HepG2 (cell line): ENCODE results near the gene RCCD1. TPM values are rescaled to one million over a fixed set of nuclear protein-coding genes. Genes with fewer than 3 reads are reported as not detected.

ENCODE experiments used
- AGO2 ChIP-seq: fragments of 200-400 bp; formaldehyde crosslinking; optimal IDR thresholded peaks from 2 replicates; pipeline ENCODE3; 2017; ENCODE audit warnings: mild to moderate bottlenecking, low read depth, low read length, moderate library complexity
- BCL3 ChIP-seq: sonication (generic); formaldehyde crosslinking; IDR thresholded peaks from 2 replicates; pipeline ENCODE4 v1.5.1; 2020; ENCODE audit warnings: mild to moderate bottlenecking, missing genetic modification reagents, moderate library complexity
- BCL6 ChIP-seq: IDR thresholded peaks from 2 replicates; pipeline ENCODE4 v1.6.1; 2016; ENCODE audit warnings: missing genetic modification reagents, missing compliant biosample characterization
- CEBPZ ChIP-seq: IDR thresholded peaks from 2 replicates; pipeline ENCODE4 v1.6.1; 2012; ENCODE audit warnings: low read length, improper control_type of control experiment
- CENPX ChIP-seq: sonication (generic); formaldehyde crosslinking; IDR thresholded peaks from 2 replicates; pipeline ENCODE4 v1.9.0; 2021; ENCODE audit warnings: mild to moderate bottlenecking, missing genetic modification reagents, moderate library complexity
- HIVEP1 ChIP-seq: sonication (generic); formaldehyde crosslinking; IDR thresholded peaks from 2 replicates; pipeline ENCODE4 v1.4.0; 2020; ENCODE audit warnings: mild to moderate bottlenecking, missing genetic modification reagents
- IRX3 ChIP-seq: sonication (generic); formaldehyde crosslinking; IDR thresholded peaks from 2 replicates; pipeline ENCODE4 v1.8.1; 2023; ENCODE audit warnings: mild to moderate bottlenecking, low read depth, missing genetic modification reagents, borderline replicate concordance
- MAZ ChIP-seq, 2 experiments: sonication (generic) in 1 of 2; formaldehyde crosslinking in 1 of 2; IDR thresholded peaks; 2 replicates each; pipeline versions ENCODE4 v1.5.0 to v1.6.1; 2012 to 2020; ENCODE audit warnings: low read depth in 2 of 2, mild to moderate bottlenecking in 2 of 2, borderline replicate concordance in 1 of 2, improper control_type of control experiment in 1 of 2, low read length in 1 of 2, missing genetic modification reagents in 1 of 2, moderate library complexity in 1 of 2
- NAIF1 ChIP-seq: sonication (generic); formaldehyde crosslinking; IDR thresholded peaks from 2 replicates; pipeline ENCODE4 v1.5.0; 2020; ENCODE audit warnings: mild to moderate bottlenecking, missing genetic modification reagents, borderline replicate concordance
- NFYC ChIP-seq: IDR thresholded peaks from 2 replicates; pipeline ENCODE4 v1.6.1; 2016; ENCODE audit warnings: missing genetic modification reagents, missing compliant biosample characterization
- PITX1 ChIP-seq: sonication (generic); formaldehyde crosslinking; IDR thresholded peaks from 2 replicates; pipeline ENCODE4 v1.5.1; 2020; ENCODE audit warnings: mild to moderate bottlenecking, missing genetic modification reagents
- RNF2 ChIP-seq: fragments of 450-650 bp; conservative IDR thresholded peaks from 2 replicates; pipeline ENCODE4 v1.6.1; 2016; ENCODE audit warnings: low read depth
- RXRA ChIP-seq: sonication (generic); formaldehyde crosslinking; IDR thresholded peaks from 2 replicates; pipeline ENCODE4 v1.5.1; 2020; ENCODE audit warnings: missing genetic modification reagents
- TBX2 ChIP-seq: sonication (generic); formaldehyde crosslinking; IDR thresholded peaks from 2 replicates; pipeline ENCODE4 v1.5.0; 2020; ENCODE audit warnings: missing genetic modification reagents, mild to moderate bottlenecking, borderline replicate concordance
- ZBTB10 ChIP-seq: sonication (generic); formaldehyde crosslinking; IDR thresholded peaks from 2 replicates; pipeline ENCODE4 v1.4.0; 2020; ENCODE audit warnings: missing genetic modification reagents, borderline replicate concordance
- ZEB1 ChIP-seq: IDR thresholded peaks from 2 replicates; pipeline ENCODE4 v1.6.1; 2012; ENCODE audit warnings: mild to moderate bottlenecking, low read depth, inconsistent platforms; ENCODE audit not compliant: insufficient replicate concordance
- ZNF101 ChIP-seq: sonication (generic); formaldehyde crosslinking; IDR thresholded peaks from 2 replicates; pipeline ENCODE4 v1.4.0; 2020; ENCODE audit warnings: mild to moderate bottlenecking, low read depth, missing genetic modification reagents, borderline replicate concordance
- ZNF326 ChIP-seq: sonication (generic); formaldehyde crosslinking; IDR thresholded peaks from 2 replicates; pipeline ENCODE4 v1.4.0; 2020; ENCODE audit warnings: missing genetic modification reagents, borderline replicate concordance
- ZNF331 ChIP-seq: sonication (generic); formaldehyde crosslinking; IDR thresholded peaks from 2 replicates; pipeline ENCODE4 v1.4.0; 2020; ENCODE audit warnings: missing genetic modification reagents
- ZNF749 ChIP-seq: sonication (generic); formaldehyde crosslinking; IDR thresholded peaks from 2 replicates; pipeline ENCODE4 v1.8.0; 2022; ENCODE audit warnings: mild to moderate bottlenecking, missing genetic modification reagents, moderate library complexity, borderline replicate concordance
- ZNF776 ChIP-seq: sonication (generic); formaldehyde crosslinking; IDR thresholded peaks from 2 replicates; pipeline ENCODE4 v1.4.0; 2020; ENCODE audit warnings: mild to moderate bottlenecking, missing genetic modification reagents
- polyA plus RNA-seq, 8 experiments: library from polyadenylated mRNA; depleted of rRNA in 3 of 8; stranded (reverse) in 7 of 8; unstranded in 1 of 8; fragments of >200 nt; fragmentation: Illumina TruSeq in 4 of 8; extraction: Trizol in 4 of 8; gene quantifications; 2 replicates each; pipeline versions ENCODE4 v1.2.1 to v1.2.3, GENCODE V29; 2011 to 2016; ENCODE audit warnings: low read depth in 4 of 8, missing spikeins in 1 of 8, mixed read lengths in 1 of 8; ENCODE audit not compliant: insufficient read depth in 1 of 8
- total RNA-seq, 5 experiments: library from RNA; depleted of rRNA; stranded (reverse); fragments of >200 nt; fragmentation: Illumina TruSeq; extraction: Trizol; gene quantifications; 2 replicates each; pipeline ENCODE4 v1.2.3, GENCODE V29; 2016; ENCODE audit warnings: low read depth in 1 of 5

RCCD1 gene
- total and polyA plus RNA-seq, 2 of the 13 experiments (the other 11 are each of a cell fraction or from before 2014, with no cell fraction given), result 14.1 to 15.1 TPM

GRCh38 chr15:90994417-90995311 is 40.0 kb downstream of the RCCD1 start, which contains the start of gene PRC1 (continued):
- TF ChIP-seq NFYC (CRISPR knock-in tag), result peak; percentile 98
- TF ChIP-seq TBX2 (CRISPR knock-in tag), result peak; percentile 87
- peak; percentile 26 for TF ChIP-seq AGO2
- TF ChIP-seq ZNF776 (CRISPR knock-in tag), result no peak
- peak; percentile 52; the same call in 1 of the 2 replicates for TF ChIP-seq ZNF331 (CRISPR knock-in tag)
- peak; percentile 76; the same call in 1 of the 2 replicates for TF ChIP-seq RXRA (CRISPR knock-in tag)
- TF ChIP-seq ZNF326 (CRISPR knock-in tag), result no peak
- no peak for TF ChIP-seq ZEB1
- peak; percentile 57; the same call in 1 of the 2 replicates for TF ChIP-seq MAZ (IDR thresholded peaks at IDR 0.05; ENCODE audit: borderline replicate concordance, low read depth, low read length)
- TF ChIP-seq MAZ (CRISPR knock-in tag; IDR thresholded peaks at IDR 0.05; ENCODE audit: low read depth), result peak; percentile 91
- no peak for TF ChIP-seq CENPX
- no peak for TF ChIP-seq ZBTB10 (CRISPR knock-in tag)
- TF ChIP-seq ZNF101, result 0 out of 2 replicates have a peak, but pooled peaks have one; percentile 49
- TF ChIP-seq NAIF1, result no peak
- no peak for TF ChIP-seq CEBPZ
- TF ChIP-seq HIVEP1, result peak; percentile 92
- TF ChIP-seq BCL6 (CRISPR knock-in tag), result peak; percentile 15; the same call in 1 of the 2 replicates
- no peak for TF ChIP-seq RNF2
- peak; percentile 94 for TF ChIP-seq IRX3 (CRISPR knock-in tag)
- no peak for TF ChIP-seq BCL3
- TF ChIP-seq ZNF749, result 0 out of 2 replicates have a peak, but pooled peaks have one; percentile 60
- peak; percentile 57; the same call in 1 of the 2 replicates for TF ChIP-seq PITX1 (CRISPR knock-in tag)
